Right atrium auricular region (tissue), 2 donors: Measurements from ENCODE around the gene BTNL2. TPM values are rescaled to one million over a fixed set of nuclear protein-coding genes. Genes with fewer than 3 reads are reported as not detected.

Experiments
- DNase-seq: peaks from one replicate; pipeline ENCODE4 v3.0.0-alpha.2; 2019; ENCODE audit warnings: low spot score
- H3K27ac ChIP-seq, 2 donors: fragments of 200-600 bp; sonication (generic); 1 replicate in 1 of 2; 2 replicates in 1 of 2; pipeline ENCODE4 v1.5.1; 2016 to 2019
- H3K27me3 ChIP-seq, 2 donors: fragments of 200-600 bp; sonication (generic); one replicate each; pipeline versions ENCODE4 v1.5.1 to v1.6.0; 2017 to 2019
- H3K36me3 ChIP-seq: fragments of 200-600 bp; sonication (generic); one replicate; pipeline ENCODE4 v1.5.1; 2016
- H3K4me1 ChIP-seq, 2 donors: fragments of 200-600 bp; sonication (generic); one replicate each; pipeline versions ENCODE4 v1.5.1 to v1.6.0; 2017 to 2019
- H3K4me3 ChIP-seq, 2 donors: fragments of 200-600 bp; sonication (generic); 1 replicate in 1 of 2; 2 replicates in 1 of 2; pipeline ENCODE4 v1.5.1; 2017 to 2019; ENCODE audit warnings: mild to moderate bottlenecking in 1 of 2, moderate library complexity in 1 of 2
- H3K9me3 ChIP-seq, 2 donors: fragments of 200-600 bp; sonication (generic); one replicate each; pipeline ENCODE4 v1.5.1; 2019
- CTCF ChIP-seq, 2 donors: fragments of 200-600 bp; sonication (generic); IDR thresholded peaks; one replicate each; pipeline ENCODE4 v1.5.1; 2019; ENCODE audit warnings: antibody characterized with exemption in 2 of 2
- total RNA-seq, 2 donors: library from RNA; depleted of rRNA; stranded (reverse); fragments of >200 nt; gene quantifications; one replicate each; pipeline ENCODE4 v1.1.0, GENCODE V29; 2016

BTNL2 gene
- total RNA-seq, 2 donors from 2014 or later = not detected

GRCh38 chr6:32427218-32427617 is 20.2 kb upstream of the BTNL2 start:
- H3K27ac ChIP-seq = no peak overlapping the region
- TF ChIP-seq CTCF (IDR thresholded peaks at IDR 0.05) = no peak
- no peak for DNase-seq
- H3K4me3 ChIP-seq = no peak overlapping the region
- no peaks in the 10 kb centered on the region for H3K27me3 ChIP-seq
- no peaks in the 10 kb centered on the region for H3K4me1 ChIP-seq
- H3K36me3 ChIP-seq = no peaks in the 10 kb centered on the region
- H3K9me3 ChIP-seq = no peaks in the 10 kb centered on the region

- Histone ChIP-seq H3K27me3 (no peaks in the 10 kb centered on the region), H3K27ac (no peak overlapping the region), H3K4me1 (no peaks in the 10 kb centered on the region), H3K4me3 (no peak overlapping the region), H3K9me3 (no peaks in the 10 kb centered on the region), H3K36me3 (no peaks in the 10 kb centered on the region)
- DNase-seq = no peak
- no peak for TF ChIP-seq CTCF (IDR thresholded peaks at IDR 0.05)
Observed at GRCh38 chr6:32426338-32426737, 19.4 kb upstream of the BTNL2 start.

DNA sequence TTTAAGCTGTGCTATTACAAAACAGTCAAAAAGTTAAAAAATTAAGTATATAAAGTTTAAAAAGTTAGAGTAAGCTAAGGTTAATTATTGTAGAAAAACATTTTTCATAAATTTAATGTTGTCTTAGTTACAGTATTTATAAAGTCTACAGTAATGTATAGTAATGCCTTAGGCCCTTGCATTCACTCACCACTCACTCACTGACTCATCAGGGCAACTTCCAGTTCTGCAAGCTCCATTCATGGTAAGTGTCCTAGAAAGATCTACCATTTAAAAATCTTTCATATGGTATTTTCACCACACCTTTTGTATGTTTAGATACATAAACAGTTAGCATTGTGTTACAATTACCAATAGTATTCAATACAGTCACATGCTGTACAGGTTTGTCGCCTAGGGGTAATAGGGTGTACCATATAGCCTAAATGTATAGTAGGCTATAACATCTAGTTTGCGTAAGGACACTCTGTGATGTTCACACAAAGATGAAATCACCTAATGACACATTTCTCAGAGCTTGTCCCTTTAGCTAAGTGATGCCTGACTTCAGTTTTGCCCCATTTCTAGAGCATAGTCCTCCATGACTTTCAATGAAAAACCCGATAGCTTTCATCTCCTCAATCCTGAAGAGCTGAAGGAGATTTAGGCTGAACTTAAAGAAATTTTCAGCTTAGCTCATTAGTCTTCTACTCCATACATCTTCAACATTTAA is 17.8 kb upstream of the BTNL2 start:
- no peaks in the 10 kb centered on the region for H3K4me1 ChIP-seq
- no peaks in the 10 kb centered on the region for H3K36me3 ChIP-seq
- no peak for TF ChIP-seq CTCF (IDR thresholded peaks at IDR 0.05)
- DNase-seq = no peak
- no peaks in the 10 kb centered on the region for H3K27me3 ChIP-seq
- H3K4me3 ChIP-seq = no peak overlapping the region
- H3K27ac ChIP-seq = no peak overlapping the region
- H3K9me3 ChIP-seq = no peaks in the 10 kb centered on the region

DNA sequence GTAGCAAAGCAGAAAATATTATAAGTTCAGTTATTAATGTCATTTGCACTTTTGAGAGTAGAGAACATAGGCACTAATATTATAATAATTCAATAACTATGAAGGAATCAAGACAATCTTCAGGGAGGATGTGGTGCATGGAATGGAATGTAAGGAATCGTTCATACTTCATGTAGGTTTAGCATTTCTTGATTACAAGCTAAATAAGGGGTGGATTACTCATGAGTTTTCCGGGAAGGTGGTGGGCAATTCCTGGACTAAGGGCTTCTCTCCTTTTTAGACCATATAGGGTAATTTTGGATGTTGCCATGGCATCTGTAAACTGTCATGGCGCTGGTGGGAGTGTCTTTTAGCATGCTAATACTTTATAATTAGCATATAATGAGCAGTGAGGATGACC is 9.1 kb upstream of the BTNL2 start:
- Histone ChIP-seq H3K4me3 (no peak overlapping the region), H3K27ac (no peak overlapping the region), H3K9me3 (no peaks in the 10 kb centered on the region), H3K4me1 (peaks cover 0 to 3% of the 10 kb centered on the region in 2 donors), H3K27me3 (peaks cover 0 to 10% of the 10 kb centered on the region in 2 donors), H3K36me3 (no peaks in the 10 kb centered on the region)
- DNase-seq = no peak
- no peak for TF ChIP-seq CTCF (IDR thresholded peaks at IDR 0.05)

DNA sequence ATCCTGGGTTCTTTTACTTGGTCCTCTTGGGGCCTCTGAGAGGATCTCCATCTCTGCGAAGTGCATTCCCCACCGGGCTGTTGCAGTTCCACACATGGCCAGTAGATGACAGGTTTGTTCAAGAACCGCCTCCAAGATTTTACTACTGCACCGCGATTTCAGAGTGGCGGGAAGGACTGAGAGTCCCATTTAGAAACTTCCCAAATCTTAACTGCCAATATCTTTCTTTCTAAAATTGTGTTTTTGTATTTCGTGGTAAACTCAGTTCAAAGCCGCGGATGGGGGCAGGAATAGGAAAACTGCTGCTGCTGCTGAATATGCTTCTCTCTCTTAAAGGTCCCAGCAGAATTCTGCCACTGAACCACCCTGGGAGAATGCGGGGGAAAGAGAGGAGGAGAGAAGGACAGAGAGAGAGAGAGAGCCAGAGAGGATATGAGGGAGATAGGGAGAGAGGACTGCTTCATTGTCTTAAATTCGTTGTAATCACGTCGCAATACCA is 8.6 kb upstream of the BTNL2 start:
- no peaks in the 10 kb centered on the region for H3K36me3 ChIP-seq
- H3K4me1 ChIP-seq = peaks cover 0 to 3% of the 10 kb centered on the region in 2 donors
- peak; percentile 98 to 100 for TF ChIP-seq CTCF (IDR thresholded peaks at IDR 0.05)
- peak; percentile 78 for DNase-seq
- peaks cover 0 to 10% of the 10 kb centered on the region in 2 donors for H3K27me3 ChIP-seq
- no peak overlapping the region for H3K4me3 ChIP-seq
- no peaks in the 10 kb centered on the region for H3K9me3 ChIP-seq
- no peak overlapping the region for H3K27ac ChIP-seq
